Measurements from ENCODE around the gene GRK3. TPM values are rescaled to one million over a fixed set of nuclear protein-coding genes. Genes with fewer than 3 reads are reported as not detected.

The GRK3 gene
- total RNA-seq, 1 experiment from 2014 or later: 1.3 TPM

DNA sequence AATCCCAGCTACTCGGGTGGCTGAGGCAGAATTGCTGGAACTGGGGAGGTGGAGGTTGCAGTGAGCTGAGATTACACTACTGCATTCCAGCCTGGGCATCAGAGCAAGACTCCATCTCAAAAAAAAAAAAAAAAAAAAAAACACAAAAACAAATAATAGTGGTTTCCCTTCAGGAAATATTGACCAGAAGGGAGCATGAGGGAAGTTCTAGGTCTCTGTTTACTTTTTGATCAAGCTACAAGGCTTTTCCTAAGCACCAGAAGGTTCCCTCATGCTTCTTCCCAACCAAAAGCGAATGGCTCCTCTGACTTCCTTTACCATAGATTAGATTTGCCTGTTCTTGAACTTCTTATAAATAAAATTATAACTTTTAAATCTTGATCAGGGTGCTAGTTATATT lies 195.8 kb downstream of the GRK3 start:
- no peak for DNase-seq
- Histone ChIP-seq H3K4me3 (no peak overlapping the region), H3K9me3 (no peaks in the 10 kb centered on the region), H3K36me3 (no peaks in the 10 kb centered on the region), H3K27me3 (no peaks in the 10 kb centered on the region)

DNA sequence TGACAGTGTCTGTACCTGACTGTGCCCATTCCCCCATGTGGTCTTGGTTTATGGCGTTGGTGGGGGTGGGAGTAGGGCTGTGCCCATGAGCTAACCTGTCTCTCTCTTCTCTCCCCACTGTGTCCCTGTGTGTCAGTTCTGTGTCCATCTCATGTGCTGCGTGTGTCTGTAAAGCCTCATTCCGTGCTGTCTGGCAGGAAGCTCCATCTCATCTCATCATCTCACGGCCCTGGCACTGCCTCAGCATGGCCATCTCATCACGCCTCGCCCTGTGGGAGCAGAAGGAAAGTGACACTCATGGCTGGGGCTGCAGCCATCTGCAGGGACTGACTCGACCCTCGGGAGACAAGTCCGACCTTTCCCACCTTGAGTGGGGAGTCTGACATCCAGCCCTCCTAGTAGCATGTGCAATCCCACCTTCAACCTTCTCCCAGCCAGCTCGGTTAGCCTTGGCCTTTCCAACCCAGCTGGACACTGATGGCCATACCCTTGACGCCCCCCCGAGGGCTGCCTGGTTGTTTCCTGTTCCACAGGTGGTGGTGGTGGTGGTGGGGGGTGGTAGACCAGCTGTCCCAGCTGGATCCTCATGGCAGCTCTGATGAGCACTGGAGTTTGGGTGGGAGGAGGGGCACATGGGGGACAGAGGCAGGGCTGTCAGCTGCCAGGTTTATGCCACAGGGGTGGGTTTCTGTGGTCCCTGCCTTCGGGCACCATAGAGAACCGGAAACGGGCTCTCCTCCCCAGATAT lies 196.5 kb downstream of the GRK3 start:
- Histone ChIP-seq H3K9me3 (peaks cover 2% of the 10 kb centered on the region), H3K4me3 (no peak overlapping the region), H3K36me3 (no peaks in the 10 kb centered on the region), H3K27me3 (no peaks in the 10 kb centered on the region)
- no peak for DNase-seq

DNA sequence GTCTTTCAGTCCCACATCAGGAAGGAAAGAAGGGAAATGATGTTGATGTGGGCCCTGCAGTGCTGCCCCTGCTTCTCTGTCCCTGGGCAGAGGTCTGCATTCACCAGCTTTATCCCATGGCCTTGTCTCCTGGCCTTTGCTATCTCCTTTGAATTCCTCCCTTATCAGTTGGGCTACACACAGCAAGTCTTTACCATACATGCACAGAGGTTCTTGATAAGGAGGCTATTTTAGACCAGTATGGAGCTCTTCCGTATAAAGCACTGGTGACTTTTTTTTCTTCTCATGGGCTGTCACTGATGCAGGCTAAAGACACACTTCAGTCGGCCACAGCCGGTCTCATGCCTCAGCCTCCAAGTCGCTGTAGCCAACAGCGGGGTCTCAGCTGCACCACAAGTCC lies 197.7 kb downstream of the GRK3 start:
- H3K9me3 ChIP-seq: peaks cover 7% of the 10 kb centered on the region
- H3K27me3 ChIP-seq: no peaks in the 10 kb centered on the region
- no peaks in the 10 kb centered on the region for H3K36me3 ChIP-seq
- no peak overlapping the region for H3K4me3 ChIP-seq
- DNase-seq: no peak

DNA sequence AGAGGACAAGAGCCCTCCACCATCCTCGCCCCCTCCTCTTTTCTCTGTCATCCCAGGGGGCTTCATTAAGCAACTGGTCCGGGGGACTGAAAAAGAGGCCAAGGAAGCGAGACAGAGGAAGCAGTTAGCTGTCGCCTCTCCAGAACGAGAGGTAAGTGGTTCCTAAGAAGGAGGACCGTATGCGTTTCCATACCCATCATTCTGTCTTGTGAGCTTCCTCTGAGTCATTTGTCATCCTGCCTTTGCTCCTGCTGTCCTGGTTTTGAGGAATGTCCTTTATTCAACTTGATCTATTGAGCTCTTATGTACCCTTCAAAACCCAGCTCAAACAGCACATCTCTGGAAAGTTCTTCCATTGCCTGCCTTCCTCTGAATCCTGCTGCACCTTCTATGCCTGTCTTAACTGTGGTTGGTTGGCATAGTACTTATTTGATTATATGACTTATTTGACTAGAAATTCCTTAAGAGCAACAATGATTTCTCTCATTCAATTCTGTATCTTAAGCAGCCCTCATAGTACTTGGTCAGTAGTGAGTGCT lies 198.8 kb downstream of the GRK3 start:
- no peak for DNase-seq
- no peak overlapping the region for H3K4me3 ChIP-seq
- H3K9me3 ChIP-seq: peaks cover 7% of the 10 kb centered on the region
- H3K27me3 ChIP-seq: no peaks in the 10 kb centered on the region
- H3K36me3 ChIP-seq: no peaks in the 10 kb centered on the region

DNA sequence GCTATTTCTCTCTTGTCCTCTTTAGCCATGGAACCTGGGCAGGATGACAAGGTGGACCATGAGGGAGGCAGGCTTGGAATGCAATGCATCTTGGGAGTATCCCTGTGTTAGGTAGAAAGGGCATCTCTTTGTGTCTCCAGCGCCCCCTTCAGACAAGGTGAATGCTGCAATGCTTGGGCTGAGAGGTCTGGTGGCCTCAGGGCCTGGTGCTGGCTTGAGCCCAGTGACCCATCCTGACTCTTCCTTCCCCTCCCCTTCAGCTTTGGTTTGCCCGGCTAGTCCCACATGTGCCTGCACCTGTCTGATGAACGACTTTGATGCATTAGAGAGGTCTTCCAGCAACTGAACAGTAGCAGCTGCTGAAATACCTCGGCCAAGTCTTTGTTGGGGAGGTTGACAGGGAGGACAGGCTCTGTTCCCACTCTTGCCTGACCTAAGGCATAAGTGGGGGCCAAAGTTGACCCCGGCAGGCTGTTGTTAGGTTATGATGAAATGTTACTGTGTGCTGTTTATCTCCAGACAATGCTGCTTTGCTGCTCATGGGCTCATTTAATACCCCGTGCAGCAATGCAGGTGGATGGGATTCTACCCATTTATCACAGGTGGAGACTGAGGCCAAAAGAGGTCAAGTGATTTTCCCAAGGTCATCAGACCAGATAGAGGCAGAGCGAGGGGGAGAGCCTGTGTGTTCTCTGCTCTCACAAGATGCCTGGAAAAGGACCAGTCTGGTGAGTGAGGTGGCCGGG lies 200.0 kb downstream of the GRK3 start:
- H3K36me3 ChIP-seq: no peaks in the 10 kb centered on the region
- DNase-seq: no peak
- no peak overlapping the region for H3K4me3 ChIP-seq
- no peaks in the 10 kb centered on the region for H3K27me3 ChIP-seq
- peaks cover 7% of the 10 kb centered on the region for H3K9me3 ChIP-seq

DNA sequence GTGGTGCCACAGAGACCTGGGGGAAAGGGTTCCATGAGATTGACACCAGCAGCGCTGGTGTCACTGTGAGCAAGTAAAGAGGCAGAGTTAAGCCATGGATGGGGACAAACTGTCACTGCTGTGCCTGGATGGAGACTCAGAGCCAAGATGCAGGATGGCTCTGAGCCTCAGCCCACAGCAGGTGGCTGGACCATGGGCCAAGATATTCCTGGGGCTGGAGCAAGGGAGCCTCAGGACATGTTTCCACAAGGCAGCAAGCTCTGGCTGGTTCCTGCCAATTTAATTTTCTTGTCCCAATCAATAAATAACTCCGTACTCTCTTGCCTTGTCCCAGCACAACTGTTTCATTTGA lies 200.5 kb downstream of the GRK3 start:
- H3K9me3 ChIP-seq: peaks cover 7% of the 10 kb centered on the region
- H3K36me3 ChIP-seq: no peaks in the 10 kb centered on the region
- no peaks in the 10 kb centered on the region for H3K27me3 ChIP-seq
- DNase-seq: no peak
- H3K4me3 ChIP-seq: no peak overlapping the region

DNA sequence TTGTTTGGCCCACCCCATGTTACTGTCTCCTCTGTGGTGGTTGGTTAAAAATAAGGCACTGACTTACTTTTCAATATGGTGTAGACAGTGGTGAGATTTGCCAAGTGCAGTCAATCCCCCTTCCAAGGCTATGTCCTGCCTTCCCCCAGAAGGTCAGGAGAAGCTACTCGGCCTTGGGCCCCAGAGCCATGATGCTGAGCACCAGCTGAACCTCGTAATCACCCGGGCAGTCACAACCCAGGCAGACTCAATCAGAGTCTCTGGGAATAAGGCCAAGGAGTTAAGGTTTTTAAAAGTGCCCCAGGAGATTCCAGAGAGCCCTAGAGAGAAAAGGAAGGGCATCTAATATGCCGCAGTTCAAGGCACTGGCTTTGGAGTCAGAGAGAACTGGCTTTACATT lies 201.3 kb downstream of the GRK3 start:
- Histone ChIP-seq H3K36me3 (no peaks in the 10 kb centered on the region), H3K9me3 (peaks cover 7% of the 10 kb centered on the region)

DNA sequence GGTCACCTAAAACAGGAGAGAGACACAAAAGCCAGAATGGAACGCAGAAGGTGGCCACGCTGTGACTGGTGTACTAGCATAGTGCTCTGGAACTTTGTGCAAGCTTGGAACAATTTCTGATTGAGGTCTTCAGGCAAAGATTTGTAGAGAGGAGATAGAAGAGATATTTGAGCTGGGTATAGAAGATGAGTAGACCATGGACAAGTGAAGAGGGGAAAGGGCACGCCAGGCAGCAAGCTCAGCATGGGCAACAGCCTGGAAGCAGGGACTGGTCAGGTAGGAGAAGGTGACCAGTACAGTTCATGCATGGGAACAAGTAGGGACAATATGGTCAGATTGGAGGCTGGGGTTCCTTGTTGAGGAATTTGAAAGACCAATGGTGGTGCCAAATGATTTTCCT lies 201.9 kb downstream of the GRK3 start:
- no peak overlapping the region for H3K4me3 ChIP-seq
- H3K9me3 ChIP-seq: peaks cover 7% of the 10 kb centered on the region
- no peaks in the 10 kb centered on the region for H3K27me3 ChIP-seq
- no peaks in the 10 kb centered on the region for H3K36me3 ChIP-seq
- DNase-seq: no peak

More for the DNA sequence above, 201.3 kb downstream of the GRK3 start:
- no peak for DNase-seq
- H3K27me3 ChIP-seq: no peaks in the 10 kb centered on the region
- no peak overlapping the region for H3K4me3 ChIP-seq

DNA sequence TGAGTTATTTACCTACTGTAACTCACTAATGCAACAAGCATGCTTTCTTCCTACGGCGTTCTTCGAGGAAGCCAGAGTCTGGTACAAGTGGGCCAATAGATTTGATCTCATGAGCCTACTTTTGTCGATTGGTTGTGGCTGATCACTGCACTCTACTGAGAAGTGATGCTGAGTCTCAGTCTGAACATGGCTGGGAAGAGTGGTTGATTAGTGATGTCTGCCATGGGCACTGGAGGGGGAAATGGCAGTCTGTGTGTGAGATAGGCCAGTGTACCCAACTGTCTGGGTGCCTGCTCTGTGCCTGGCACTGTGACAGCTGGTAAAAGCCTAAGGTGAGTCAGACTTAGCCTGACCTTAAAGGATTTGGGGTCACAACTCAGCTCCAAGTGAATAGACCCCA lies 205.9 kb downstream of the GRK3 start:
- no peaks in the 10 kb centered on the region for H3K36me3 ChIP-seq

DNA sequence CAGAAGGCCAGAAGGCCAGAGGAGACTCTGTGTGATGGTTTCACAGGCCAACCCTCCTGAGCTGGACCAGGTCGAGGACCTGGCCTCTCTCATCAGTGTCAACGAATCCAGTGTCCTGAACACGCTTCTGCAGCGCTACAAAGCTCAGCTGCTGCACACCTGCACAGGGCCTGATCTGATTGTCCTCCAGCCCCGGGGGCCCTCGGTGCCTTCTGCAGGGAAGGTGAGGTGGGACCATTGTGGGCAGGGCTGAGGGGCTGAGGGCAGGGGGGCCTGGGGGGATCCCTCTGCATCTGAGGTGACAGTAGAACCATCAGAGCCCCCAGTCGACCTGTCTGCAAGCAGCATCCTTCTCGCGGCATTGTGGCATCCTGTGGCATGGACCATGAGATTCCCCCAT lies 207.8 kb downstream of the GRK3 start:
- Histone ChIP-seq H3K27me3 (no peaks in the 10 kb centered on the region), H3K36me3 (no peaks in the 10 kb centered on the region), H3K4me3 (no peak overlapping the region), H3K9me3 (no peaks in the 10 kb centered on the region)
- no peak for DNase-seq

More for the DNA sequence above, 205.9 kb downstream of the GRK3 start:
- no peaks in the 10 kb centered on the region for H3K27me3 ChIP-seq
- H3K9me3 ChIP-seq: peaks cover 7% of the 10 kb centered on the region
- no peak for DNase-seq
- no peak overlapping the region for H3K4me3 ChIP-seq

DNA sequence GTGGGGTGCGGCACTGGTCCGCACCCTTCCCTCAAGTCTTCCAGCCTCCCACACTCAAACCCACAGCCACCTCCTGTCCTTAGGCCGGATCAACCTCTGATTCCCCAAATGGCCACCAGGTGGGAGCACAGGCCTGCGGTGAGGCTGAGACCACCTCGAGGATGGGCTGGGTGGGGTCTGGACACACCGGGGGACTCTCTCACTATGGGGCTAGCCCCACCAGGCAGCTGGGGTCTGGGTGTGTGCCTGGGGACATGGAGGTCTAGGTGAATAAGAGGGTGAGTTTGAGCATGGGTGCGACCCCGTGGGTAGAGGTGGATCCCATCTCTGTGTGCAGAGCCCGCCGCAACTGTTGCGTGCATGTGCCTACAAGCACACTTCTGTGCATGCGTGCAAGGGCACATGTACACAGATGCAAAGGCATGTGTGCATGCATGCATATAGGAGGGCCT lies 210.1 kb downstream of the GRK3 start:
- no peaks in the 10 kb centered on the region for H3K27me3 ChIP-seq
- H3K36me3 ChIP-seq: no peaks in the 10 kb centered on the region
- no peak overlapping the region for H3K4me3 ChIP-seq
- no peaks in the 10 kb centered on the region for H3K9me3 ChIP-seq
- DNase-seq: no peak

DNA sequence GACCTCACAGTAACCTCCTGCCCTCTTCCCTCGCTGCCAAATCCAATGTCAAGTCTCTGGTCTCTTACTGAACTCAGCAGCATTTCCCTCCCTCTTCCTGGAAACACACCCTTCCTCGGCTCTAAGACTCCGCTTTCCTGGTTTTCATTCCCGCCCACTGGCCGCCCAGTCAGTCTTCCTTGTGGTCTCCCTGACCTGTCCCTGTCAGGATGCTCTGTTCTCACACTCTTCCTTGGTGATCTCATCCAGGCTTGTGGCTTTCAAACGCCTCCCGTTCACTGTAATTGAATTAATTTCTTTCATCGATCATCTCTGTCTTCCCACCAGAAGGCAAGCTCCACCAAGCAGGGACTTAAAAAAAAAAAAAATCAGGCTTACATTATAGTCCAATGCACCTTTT lies 211.1 kb downstream of the GRK3 start:
- DNase-seq: no peak
- Histone ChIP-seq H3K36me3 (no peaks in the 10 kb centered on the region), H3K4me3 (no peak overlapping the region), H3K27me3 (no peaks in the 10 kb centered on the region), H3K9me3 (no peaks in the 10 kb centered on the region)

DNA sequence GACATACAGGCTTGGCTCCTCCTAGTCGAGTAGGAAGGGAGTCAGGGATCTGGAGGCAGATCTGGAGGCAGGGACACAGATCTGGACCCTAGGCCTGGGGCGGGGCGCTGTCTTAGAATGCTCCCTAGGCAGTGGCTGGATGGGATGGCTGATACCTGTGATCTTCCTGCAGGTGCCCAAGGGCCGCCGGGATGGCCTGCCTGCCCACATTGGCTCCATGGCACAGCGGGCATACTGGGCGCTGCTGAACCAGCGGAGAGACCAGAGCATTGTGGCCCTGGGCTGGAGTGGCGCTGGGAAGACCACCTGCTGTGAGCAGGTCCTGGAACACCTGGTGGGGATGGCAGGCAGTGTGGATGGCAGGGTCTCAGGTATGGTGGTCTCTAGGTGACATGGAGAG lies 212.9 kb downstream of the GRK3 start:
- no peaks in the 10 kb centered on the region for H3K9me3 ChIP-seq
- H3K4me3 ChIP-seq: no peak overlapping the region
- no peaks in the 10 kb centered on the region for H3K36me3 ChIP-seq
- no peaks in the 10 kb centered on the region for H3K27me3 ChIP-seq
- no peak for DNase-seq

DNA sequence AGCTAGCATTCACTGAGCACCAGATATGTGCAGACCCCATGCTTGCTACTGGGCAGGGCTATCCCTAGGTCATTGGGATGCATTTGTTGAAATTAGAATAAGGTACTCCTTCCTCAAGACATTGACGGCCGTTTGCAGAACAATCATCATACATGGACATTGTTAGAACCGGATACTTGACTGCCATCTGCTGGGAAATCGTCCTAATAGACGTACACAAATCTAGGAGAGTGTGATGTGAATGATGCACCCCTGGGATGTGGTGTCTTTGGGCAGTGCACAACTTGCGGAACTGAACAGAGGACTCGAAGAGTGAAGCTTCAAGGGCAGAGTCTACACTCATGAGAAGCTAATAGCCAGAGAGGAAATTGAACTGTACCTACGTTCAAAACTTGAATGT lies 213.4 kb downstream of the GRK3 start:
- no peaks in the 10 kb centered on the region for H3K9me3 ChIP-seq
- no peak overlapping the region for H3K4me3 ChIP-seq
- no peaks in the 10 kb centered on the region for H3K27me3 ChIP-seq
- no peak for DNase-seq
- H3K36me3 ChIP-seq: no peaks in the 10 kb centered on the region
